ENCODE results near the gene KRTAP10-9.

GRCh38 chr21:44612029-44612486, 14.8 kb upstream of the KRTAP10-9 start, which contains the start of gene KRTAP10-8:
- no peak for TF ChIP-seq CEBPB (IDR thresholded peaks at IDR 0.05)
- no peak for TF ChIP-seq EP300 (IDR thresholded peaks at IDR 0.05; ENCODE audit: borderline replicate concordance)
- no peak for TF ChIP-seq USF1 (IDR thresholded peaks at IDR 0.05)
- no peak for TF ChIP-seq NFIC (IDR thresholded peaks at IDR 0.05)
- no peak for TF ChIP-seq REST (IDR thresholded peaks at IDR 0.05; ENCODE audit: low read depth)
- TF ChIP-seq, protein P1, sequence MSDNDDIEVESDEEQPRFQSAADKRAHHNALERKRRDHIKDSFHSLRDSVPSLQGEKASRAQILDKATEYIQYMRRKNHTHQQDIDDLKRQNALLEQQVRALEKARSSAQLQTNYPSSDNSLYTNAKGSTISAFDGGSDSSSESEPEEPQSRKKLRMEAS (IDR thresholded peaks at IDR 0.05) = no peak
- TF ChIP-seq TEAD4 (IDR thresholded peaks at IDR 0.05) = no peak
- no peak for TF ChIP-seq EGR1 (IDR thresholded peaks at IDR 0.05)
- no peak for TF ChIP-seq RAD21 (IDR thresholded peaks at IDR 0.05; ENCODE audit: low read depth)
- no peak for TF ChIP-seq TCF12 (IDR thresholded peaks at IDR 0.05; ENCODE audit: low read depth)
- TF ChIP-seq CREB1 (IDR thresholded peaks at IDR 0.05; ENCODE audit: low read depth) = no peak
- TF ChIP-seq ZBTB7A (IDR thresholded peaks at IDR 0.05; ENCODE audit: low read depth) = no peak
- TF ChIP-seq FOXM1 (IDR thresholded peaks at IDR 0.05; ENCODE audit: borderline replicate concordance, low read depth) = no peak
- TF ChIP-seq YY1 (IDR thresholded peaks at IDR 0.05; ENCODE audit: low read depth) = no peak
